Psoas muscle (tissue), 8 donors: ENCODE results near the gene PARP11. TPM values are rescaled to one million over a fixed set of nuclear protein-coding genes. Genes with fewer than 3 reads are reported as not detected.

Experiments used
- ATAC-seq, 4 donors: fragments of 200-7000 bp; cut with Tn5 transposase; one replicate each; pipeline ENCODE4 v1.9.1; 2020; ENCODE audit warnings: moderate library complexity in 3 of 4, mild to moderate bottlenecking in 2 of 4
- DNase-seq, 2 donors: peaks; one replicate each; pipeline ENCODE4 v3.0.0-alpha.2; 2020
- H3K27ac ChIP-seq: fragments of 200-600 bp; one replicate; pipeline ENCODE4 v1.8.0; 2022
- H3K27me3 ChIP-seq, 3 donors: fragments of 200-600 bp in 1 of 3; one replicate each; pipeline versions ENCODE4 v1.6.1 to v1.8.0; 2013 to 2022; ENCODE audit warnings: low read length in 2 of 3, mild to moderate bottlenecking in 2 of 3, moderate library complexity in 1 of 3; ENCODE audit not compliant: insufficient read depth in 3 of 3
- H3K36me3 ChIP-seq, 2 donors: fragments of 200-600 bp in 1 of 2; one replicate each; pipeline versions ENCODE4 v1.6.1 to v1.8.0; 2013 to 2022; ENCODE audit warnings: low read depth in 1 of 2, mild to moderate bottlenecking in 1 of 2, moderate library complexity in 1 of 2; ENCODE audit not compliant: insufficient read depth in 1 of 2
- H3K4me1 ChIP-seq: fragments of 200-600 bp; one replicate; pipeline ENCODE4 v1.8.0; 2022
- H3K4me3 ChIP-seq: fragments of 200-600 bp; one replicate; pipeline ENCODE4 v1.8.0; 2022; ENCODE audit warnings: mild to moderate bottlenecking
- H3K9me3 ChIP-seq: fragments of 200-600 bp; one replicate; pipeline ENCODE4 v1.8.0; 2022
- WGBS, 3 donors: extraction: QIAGEN DNeasy Blood & Tissue Kit; methylation state at CpG; one replicate each; pipeline versions ENCODE4 v1.1.6 to v1.1.7; 2013; 5-methylcytosine and 5-hydroxymethylcytosine counted together
- intact Hi-C, 2 donors: fragments of 100-400 bp; cut with DNase I; formaldehyde crosslinking; loops; one replicate each; pipeline versions ENCODE4 v1.11.0 to v1.14.2; 2022
- polyA plus RNA-seq, 3 donors: library from polyadenylated mRNA; stranded (reverse); fragments of 200-250 nt; gene quantifications; one replicate each; pipeline ENCODE4 v1.2.3, GENCODE V29; 2013
- total RNA-seq, 4 donors: library from RNA; stranded (reverse); fragmentation: NEBNext Ultra II Directional in 2 of 4; extraction: Animal tissue kit (Norgen Biotek cat#: 25700) in 2 of 4; gene quantifications; one replicate each; pipeline versions ENCODE4 v1.2.1 to v1.2.4, GENCODE V29; 2021 to 2023
- TF ChIP-seq, protein P1 (sequence below): fragments of 200-600 bp; IDR thresholded peaks from one replicate; pipeline ENCODE4 v1.8.0; 2022; ENCODE audit warnings: antibody characterized with exemption
- donor health status: healthy with polysubstance abuse.
- donor health status: DM: no; HTN: no; CAD: no; lungs with moderate emphysema.
- donor health status: Bipolar disorder and iron deficiency.
- donor health status: healthy.
- donor health status: DM: yes; HTN: yes; CAD: no.
- donor health status: DM: no; HTN: no; CAD: no.
- donor health status: DM: no; HTN: no; CAD: no.
- donor health status: DM: yes; HTN: yes; CAD: no.

The PARP11 gene
- total and polyA plus RNA-seq, 7 donors: 0.83 to 4.0 (median 2.6) TPM

DNA sequence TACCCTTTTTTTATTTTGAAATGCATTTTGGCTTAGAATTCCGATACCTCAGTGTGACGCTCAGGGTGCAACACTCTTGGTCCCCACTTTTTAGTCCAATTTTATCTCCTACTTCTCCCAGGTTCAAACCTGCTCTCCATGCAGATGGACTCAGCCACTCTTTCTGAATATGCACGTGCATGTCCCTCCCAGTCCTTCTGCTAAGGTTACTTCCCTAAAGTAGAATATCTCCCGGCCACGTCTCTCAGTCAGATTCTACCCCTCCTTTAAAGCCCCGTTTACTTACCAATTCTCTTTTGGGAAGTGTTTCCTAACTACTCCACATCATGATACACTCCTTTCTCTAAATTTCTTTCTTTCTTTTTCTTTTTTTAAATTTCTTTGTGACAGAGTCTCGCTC is 15.5 kb upstream of the PARP11 start:
- intact Hi-C loops: loop anchor here (5.0 to 10.0 kb wide), 2 partner anchors 149 to 646 kb away; partner anchors contain the start of gene RAD51AP1 (in 1 of the 2)
- no peaks in the 10 kb centered on the region for H3K4me1 ChIP-seq
- H3K27me3 ChIP-seq: peaks cover 0 to 3% (median 0%) of the 10 kb centered on the region in 3 donors
- no peak for DNase-seq
- no peak for ATAC-seq
- H3K27ac ChIP-seq: no peak overlapping the region
- TF ChIP-seq, protein P1, sequence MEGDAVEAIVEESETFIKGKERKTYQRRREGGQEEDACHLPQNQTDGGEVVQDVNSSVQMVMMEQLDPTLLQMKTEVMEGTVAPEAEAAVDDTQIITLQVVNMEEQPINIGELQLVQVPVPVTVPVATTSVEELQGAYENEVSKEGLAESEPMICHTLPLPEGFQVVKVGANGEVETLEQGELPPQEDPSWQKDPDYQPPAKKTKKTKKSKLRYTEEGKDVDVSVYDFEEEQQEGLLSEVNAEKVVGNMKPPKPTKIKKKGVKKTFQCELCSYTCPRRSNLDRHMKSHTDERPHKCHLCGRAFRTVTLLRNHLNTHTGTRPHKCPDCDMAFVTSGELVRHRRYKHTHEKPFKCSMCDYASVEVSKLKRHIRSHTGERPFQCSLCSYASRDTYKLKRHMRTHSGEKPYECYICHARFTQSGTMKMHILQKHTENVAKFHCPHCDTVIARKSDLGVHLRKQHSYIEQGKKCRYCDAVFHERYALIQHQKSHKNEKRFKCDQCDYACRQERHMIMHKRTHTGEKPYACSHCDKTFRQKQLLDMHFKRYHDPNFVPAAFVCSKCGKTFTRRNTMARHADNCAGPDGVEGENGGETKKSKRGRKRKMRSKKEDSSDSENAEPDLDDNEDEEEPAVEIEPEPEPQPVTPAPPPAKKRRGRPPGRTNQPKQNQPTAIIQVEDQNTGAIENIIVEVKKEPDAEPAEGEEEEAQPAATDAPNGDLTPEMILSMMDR: no peak
- H3K4me3 ChIP-seq: no peak overlapping the region
- H3K9me3 ChIP-seq: no peaks in the 10 kb centered on the region
- 88 to 89% (median 88%) methylated on average over 7 of the region's 7 CpGs for WGBS, 3 donors
- H3K36me3 ChIP-seq: no peaks in the 10 kb centered on the region

DNA sequence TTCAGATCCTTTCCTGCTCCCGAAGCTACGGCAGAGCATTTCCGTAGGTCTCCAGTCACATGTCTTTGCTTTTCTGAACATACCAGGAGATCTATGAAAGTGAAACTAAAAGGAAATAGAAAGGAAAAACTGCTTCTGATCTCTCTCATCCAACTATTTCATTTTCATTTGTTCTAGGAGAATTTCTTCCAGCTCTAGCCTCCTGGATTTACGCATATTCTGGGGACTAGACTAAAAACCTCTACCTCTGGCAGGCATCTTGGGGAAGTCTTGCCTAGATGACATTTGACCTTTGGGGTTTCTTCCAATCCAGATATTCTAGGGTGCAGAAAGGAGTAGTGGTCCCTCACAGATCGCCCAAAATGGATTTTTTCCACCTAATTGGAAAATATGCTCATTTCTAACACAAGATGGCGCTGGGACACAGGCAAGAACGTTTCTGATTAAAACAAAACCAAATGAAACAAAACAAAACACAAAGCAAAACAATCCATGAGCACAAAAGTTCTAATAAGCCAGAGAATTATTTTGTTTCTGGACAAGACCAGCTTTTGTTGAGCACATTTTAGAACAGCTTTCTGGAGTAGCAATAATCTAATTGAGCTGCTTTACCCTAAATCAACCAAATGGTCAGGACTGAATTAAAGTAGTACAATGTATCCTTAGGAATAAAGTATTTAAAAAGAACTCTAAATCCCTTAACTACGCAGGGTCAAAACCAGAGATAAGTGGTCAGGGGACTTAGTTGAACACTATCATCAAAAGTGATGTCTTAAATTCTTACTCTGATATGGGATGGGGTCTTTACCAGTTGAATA is 12.3 kb upstream of the PARP11 start:
- WGBS, 3 donors: 40 to 46% (median 43%) methylated on average over 8 of the region's 8 CpGs
- H3K27ac ChIP-seq: peak overlapping the region; percentile 5
- DNase-seq: no peak
- intact Hi-C loops: loop anchor here (1.0 to 10.0 kb wide), 5 partner anchors 152 to 649 kb away; partner anchors contain the start of gene RAD51AP1 (in 1 of the 2)
- no peaks in the 10 kb centered on the region for H3K9me3 ChIP-seq
- H3K4me1 ChIP-seq: no peaks in the 10 kb centered on the region
- TF ChIP-seq, protein P1: peak; percentile 81
- no peaks in the 10 kb centered on the region for H3K36me3 ChIP-seq
- peak overlapping the region; percentile 33 for H3K4me3 ChIP-seq
- peaks cover 0 to 4% (median 3%) of the 10 kb centered on the region in 3 donors for H3K27me3 ChIP-seq
- peak in 1 of 4 donors; percentile 55 for ATAC-seq

DNA sequence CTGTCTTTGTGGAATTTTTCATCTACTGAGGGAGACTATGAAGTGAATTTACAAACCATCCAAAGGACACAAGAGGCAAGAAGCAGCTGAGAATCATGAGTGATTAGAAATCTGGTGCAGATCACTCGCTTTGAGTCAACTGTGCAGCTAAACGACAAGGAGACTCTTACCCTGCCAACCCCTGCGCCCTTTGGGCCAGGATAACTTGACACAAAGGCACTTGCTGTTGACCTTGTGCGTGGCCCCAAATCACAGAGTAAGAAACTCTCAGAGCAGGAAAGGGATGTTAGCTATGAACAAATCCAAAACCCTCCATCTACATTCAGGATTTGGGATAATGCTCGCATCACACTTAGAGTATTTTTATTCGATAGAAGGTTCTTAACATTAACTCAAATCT is 11.5 kb upstream of the PARP11 start:
- H3K4me3 ChIP-seq: no peak overlapping the region
- peaks cover 0 to 10% (median 3%) of the 10 kb centered on the region in 3 donors for H3K27me3 ChIP-seq
- no peaks in the 10 kb centered on the region for H3K9me3 ChIP-seq
- H3K4me1 ChIP-seq: no peaks in the 10 kb centered on the region
- DNase-seq (no peak), ATAC-seq (no peak)
- no peak overlapping the region for H3K27ac ChIP-seq
- no peaks in the 10 kb centered on the region for H3K36me3 ChIP-seq
- intact Hi-C loops: loop anchor here (1.0 to 10.0 kb wide), 5 partner anchors 153 to 650 kb away; partner anchors contain the start of gene RAD51AP1 (in 1 of the 2)
- 78 to 80% (median 80%) methylated on average over 6 of the region's 6 CpGs for WGBS, 3 donors
- TF ChIP-seq, protein P1: no peak

DNA sequence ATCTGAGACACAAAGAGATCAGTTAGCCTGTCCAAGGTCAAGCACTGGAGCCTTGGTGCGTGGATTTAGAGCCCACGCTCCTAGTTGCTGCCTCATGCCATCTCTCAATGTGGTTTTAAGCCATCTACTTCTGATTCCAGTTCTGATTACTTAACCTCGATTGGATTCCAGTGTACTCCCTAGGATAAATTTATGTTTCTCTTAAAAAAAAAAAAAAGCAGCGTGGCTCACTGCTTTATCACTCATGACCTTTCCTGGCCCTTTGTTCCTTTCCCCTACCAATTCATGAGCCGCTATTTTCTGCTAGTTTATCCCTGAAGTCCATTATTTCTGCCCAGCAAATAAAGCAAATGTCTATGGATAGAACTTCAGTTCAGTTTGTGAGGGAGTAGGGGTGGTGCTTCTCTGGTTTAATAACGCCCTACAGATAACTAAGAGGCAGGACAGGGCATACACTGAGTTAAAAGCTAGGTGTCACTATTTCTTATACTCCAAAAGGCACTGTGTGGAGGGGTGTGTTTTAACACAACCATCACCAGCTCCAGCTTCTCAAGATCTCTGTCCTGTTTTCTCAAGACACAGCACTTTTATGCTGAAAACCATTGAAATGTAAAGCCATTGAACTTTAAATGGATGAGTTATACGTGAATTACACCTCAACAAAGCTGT is 9.8 kb upstream of the PARP11 start:
- TF ChIP-seq, protein P1: no peak
- H3K4me1 ChIP-seq: no peaks in the 10 kb centered on the region
- H3K36me3 ChIP-seq: no peaks in the 10 kb centered on the region
- WGBS, 3 donors: 56 to 62% (median 62%) methylated on average over 7 of the region's 7 CpGs
- no peak for DNase-seq
- H3K4me3 ChIP-seq: no peak overlapping the region
- intact Hi-C loops: loop anchor here in 1 of 2 donors (10.0 kb wide), 1 partner anchor 652 kb away; the partner anchor contains the start of gene RAD51AP1
- no peak overlapping the region for H3K27ac ChIP-seq
- ATAC-seq: no peak
- peaks cover 0 to 13% (median 3%) of the 10 kb centered on the region in 3 donors for H3K27me3 ChIP-seq
- H3K9me3 ChIP-seq: no peaks in the 10 kb centered on the region
